Stimulated activated CD4-positive, alpha-beta T cell treated with anti-CD3 and anti-CD28 coated beads, Interleukin-4, amount 100 ng/mL, for 48 hours (primary cell): Measurements from ENCODE around the gene KIF26A.

Experiments
- DNase-seq, 2 donors: peaks; one replicate each; pipeline ENCODE4 v3.0.0-alpha.2; 2020; ENCODE audit warnings: low read depth in 2 of 2

The KIF26A gene

DNA sequence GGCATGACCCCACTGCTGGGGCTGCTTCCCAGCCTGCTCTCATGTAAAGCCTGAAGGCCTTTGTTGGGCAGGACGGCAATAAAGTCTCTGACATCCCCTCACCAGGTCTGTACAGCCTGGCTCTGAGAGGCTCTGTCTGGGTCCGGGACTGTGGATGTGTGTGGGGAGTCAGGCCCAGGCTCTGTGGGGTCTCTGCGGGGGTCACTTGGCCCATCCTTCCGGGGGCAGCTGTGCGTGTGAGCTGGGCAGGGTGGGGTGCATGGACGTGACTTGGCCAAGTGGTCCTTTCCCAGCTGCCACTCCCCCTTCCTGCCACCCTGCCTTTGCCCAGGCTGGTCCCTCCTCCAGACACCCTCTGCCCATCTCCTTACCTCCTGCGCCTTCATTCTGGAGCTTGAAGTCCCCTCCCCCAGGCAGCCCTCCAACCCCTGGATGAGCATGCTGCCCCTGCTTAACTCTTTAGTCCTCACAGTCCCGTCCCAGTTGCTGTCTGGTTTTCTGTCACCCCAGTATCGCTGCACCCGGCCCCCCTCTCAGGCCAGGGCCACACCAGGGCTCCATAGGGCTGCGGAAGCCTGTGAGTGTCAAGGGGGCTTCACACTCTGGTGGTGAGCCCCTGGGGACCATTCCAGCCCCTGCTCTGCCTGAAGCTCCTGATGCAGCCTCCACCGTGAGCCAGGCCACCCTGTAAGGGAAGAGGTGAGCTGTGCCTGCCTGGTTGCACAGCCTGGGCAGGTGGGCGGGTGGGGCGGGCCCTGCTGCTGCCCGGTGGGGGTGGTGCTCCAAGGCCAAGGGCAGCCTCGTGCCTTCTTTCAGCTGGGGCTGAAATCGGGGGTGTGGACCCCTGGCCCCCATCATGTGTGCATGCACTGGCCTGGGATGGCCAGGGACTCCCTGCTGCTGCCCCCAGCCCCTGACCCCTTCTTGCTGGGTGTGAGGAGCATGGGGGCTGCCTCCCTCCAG lies 25.5 kb upstream of the KIF26A start:
- DNase-seq: no peak

GRCh38 chr14:104113631-104114420 lies 24.6 kb upstream of the KIF26A start:
- DNase-seq: no peak

GRCh38 chr14:104114421-104115130 lies 23.8 kb upstream of the KIF26A start:
- no peak for DNase-seq

DNA sequence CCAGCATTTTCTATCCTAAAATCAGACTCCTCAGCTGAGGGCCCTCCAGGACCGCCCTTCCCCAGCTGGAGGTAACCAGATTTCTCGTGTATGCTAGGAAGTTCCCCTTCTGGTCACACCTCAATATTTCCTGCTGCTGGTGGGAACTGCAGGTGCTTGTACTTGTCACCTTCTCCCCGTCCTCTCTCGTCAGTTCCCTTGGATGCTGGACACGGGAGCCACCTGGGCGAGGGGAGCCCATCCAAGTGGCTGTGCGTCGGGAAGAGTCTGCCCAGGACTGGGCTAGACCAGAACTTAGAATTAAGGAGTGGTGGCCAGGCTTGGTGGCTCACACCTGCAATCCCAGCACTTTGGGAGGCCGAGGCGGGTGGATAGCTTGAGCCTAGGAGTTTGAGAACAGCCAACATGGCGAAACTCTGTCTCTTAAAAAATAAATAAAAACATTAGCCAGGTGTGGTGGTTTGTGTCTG lies 23.2 kb upstream of the KIF26A start:
- DNase-seq: no peak

- DNase-seq: no peak
These were observed 22.6 kb upstream of the KIF26A start for GRCh38 chr14:104115691-104116287.

- DNase-seq: no peak
These were observed 22.1 kb upstream of the KIF26A start for GRCh38 chr14:104116288-104116755.

- no peak for DNase-seq
These were observed 21.5 kb upstream of the KIF26A start for GRCh38 chr14:104116756-104117340.

DNA sequence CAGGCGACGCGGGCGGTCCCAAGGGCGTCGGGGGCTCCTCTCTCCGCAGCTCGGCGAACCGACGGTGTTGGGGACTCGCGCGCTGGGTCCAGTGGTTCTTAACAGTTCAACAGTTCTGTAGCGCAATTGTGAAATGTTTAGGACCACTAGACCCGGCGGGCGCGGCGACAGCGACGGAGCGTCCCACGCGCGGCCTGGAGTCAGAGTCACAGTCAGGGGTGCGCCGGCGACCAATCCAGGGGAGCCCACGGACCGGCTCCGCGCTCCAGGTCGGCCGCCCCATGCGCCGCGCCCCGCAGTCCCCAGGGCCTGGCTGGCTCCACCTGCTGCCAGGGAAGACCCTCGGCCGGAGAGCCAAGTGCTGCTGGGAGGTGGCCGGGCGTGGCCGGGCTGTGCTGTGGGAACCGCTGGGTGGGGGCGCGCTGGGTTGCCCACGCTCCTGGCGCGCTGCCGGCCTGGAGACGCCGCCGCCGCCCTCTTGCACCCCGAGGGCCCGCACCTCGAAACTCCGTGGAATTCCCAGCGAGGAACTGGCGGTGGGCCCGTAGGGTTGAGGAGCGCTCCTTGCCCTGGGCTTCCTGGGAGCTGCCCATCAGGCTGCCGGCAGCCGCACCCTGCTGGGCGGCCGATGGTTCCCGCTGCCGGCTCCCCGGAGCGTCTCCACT lies 20.9 kb upstream of the KIF26A start:
- no peak for DNase-seq

- no peak for DNase-seq
These were observed 20.2 kb upstream of the KIF26A start for GRCh38 chr14:104118006-104118844.

DNA sequence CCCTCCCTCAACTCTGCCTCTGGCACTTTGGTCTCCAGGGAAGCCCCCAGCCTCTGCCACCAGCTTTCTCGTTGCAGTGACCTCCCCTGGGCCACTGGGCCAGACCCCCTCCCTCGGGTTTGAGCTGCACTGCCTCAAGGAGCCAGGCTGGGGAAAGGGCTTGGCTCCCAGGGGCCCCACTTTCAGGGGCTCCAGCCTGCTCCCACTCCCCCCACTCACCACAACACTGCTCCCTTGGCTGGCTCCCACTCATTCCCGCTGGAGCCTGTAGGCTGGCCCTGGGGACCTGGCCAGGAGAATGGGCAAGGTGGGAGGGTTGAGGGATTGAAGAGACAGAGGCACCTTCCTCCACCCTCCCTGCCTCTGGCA lies 19.3 kb upstream of the KIF26A start:
- no peak for DNase-seq

DNA sequence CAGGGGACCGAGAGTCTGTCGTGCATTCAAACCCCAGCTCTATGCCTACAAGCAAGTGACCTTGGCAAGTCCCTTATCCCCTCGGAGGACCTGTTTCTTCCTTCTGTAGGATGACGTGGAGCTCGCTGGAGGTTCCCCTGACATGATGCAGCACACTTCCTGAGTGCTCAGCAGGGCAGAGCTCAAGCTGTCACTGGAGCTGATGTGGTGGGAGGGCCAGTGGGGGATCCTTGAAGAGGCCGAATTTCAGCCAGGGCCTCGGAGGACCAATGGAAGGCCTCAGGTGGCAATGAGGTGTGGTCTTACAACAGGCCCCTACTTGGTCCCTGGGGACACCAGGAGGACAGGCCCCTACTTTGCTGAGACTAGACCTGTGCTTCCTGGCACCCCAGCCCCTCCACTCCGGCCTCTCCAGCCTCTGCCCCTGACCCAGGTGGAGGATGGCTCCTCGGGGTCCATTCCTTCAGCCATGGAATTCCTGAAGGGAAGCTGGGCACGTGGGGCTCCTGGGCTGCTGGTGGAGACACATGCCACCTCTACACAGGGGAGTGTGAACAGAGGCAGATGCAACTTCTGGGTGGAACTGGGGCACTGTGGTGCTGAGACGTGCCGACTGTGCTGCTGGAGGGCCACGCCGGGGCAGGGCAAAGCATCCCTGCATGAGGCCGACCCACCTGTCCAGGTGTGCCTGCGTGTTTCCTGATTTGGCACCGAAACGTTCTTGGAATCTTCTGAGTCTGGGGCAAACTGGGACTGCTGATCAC lies 18.7 kb upstream of the KIF26A start:
- DNase-seq: no peak

DNA sequence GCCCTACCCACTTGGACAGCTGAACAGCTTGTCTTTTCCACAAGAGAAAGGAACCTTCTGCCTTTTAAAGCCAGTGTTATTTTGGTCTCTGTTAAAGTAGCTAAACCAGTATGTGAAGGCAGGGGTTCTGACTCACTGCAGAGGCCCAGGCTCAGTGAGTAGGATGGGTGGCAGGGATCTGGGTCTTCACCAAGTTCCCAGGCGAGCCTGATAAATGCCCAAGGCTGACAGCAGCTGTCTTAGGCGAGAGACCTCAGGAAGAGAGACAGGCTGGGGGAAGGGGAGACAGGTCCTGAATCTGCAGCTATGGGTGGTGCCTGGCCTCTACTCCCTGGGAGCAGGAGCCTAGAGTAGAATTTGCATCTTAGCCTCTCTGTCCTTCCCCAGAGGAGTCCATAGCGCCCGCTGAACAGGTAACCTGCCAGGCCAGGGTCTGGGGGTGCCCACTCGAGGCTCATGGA lies 18.1 kb upstream of the KIF26A start:
- no peak for DNase-seq

DNA sequence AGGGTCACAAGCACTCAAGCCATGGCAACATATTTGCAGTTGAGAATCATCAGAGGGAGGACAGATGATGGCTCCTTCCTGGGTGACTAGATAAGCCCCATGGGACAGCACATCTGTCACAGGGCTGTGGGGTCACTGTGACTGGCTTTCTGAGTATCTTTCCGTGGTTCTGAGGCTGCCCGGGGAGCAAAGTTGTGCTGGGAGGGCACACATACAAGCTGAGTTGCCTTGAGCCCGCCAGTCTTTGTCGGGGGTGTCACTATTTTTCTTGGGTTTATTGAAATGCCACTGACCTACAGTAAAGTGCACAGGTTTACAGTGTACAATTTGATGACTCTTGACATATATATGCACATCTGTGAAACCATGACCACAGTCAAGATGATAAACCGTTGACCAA lies 17.2 kb upstream of the KIF26A start:
- DNase-seq: no peak

- DNase-seq: no peak
These were observed 14.5 kb upstream of the KIF26A start for GRCh38 chr14:104123879-104124278.

DNA sequence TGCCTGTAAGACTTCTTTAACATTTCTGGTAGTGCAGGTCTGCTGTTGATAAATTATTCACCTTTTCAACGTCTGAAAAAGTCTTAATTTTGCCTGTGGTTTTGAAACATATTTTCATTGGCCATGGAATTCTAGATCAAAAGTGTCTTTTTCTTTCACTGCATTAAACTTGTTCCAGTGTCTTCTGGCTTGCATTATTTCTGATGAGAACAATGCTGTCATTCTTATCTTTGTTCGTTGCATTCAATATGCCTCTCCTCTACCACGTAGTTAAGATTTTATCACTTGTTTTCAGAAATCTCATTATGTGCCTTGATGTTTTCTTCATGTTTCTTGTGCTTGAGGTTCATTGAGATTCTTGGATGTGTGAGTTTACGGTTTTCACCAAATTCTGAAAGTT lies 13.4 kb upstream of the KIF26A start:
- no peak for DNase-seq

GRCh38 chr14:104126753-104127152 lies 11.6 kb upstream of the KIF26A start:
- no peak for DNase-seq

- no peak for DNase-seq
These were observed 9.4 kb upstream of the KIF26A start for GRCh38 chr14:104128981-104129380.

DNA sequence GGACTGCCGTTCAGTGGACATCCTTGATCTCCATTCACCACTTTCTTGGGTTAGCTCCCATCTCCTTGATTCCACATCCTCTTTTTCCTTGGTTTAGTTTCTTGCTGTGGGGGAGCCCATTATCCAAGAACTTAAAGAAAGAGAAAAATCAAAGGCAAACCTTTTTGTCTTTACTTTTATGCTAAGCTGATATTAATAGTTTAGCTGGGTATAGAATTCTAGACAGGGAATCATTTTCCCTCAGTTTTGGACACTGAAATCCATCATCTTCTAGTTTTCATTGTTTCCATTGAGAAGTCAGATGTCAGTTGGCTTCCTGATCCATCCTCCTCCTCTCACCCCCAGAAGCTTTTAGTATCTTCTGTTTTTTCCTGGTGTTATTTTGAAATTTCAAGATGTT lies 8.8 kb upstream of the KIF26A start:
- no peak for DNase-seq
